Activated CD8-positive, alpha-beta T cell treated with anti-CD3 and anti-CD28 coated beads, Interleukin-2, amount 10 ng/mL, durations not matched to agents 7 days and 5 days (primary cell): ENCODE results near the gene PCDHB8. TPM values are rescaled to one million over a fixed set of nuclear protein-coding genes. Genes with fewer than 3 reads are reported as not detected.
"Not testable (repeated sequence)": the region's sequence is repeated elsewhere in the genome, so short reads cannot be mapped to it uniquely, and the experiment has no call there.

Experiments used
- ATAC-seq: fragments of 150-1000 bp; cut with Tn5 transposase; one replicate; pipeline ENCODE4 v1.10.0; 2021; ENCODE audit warnings: moderate library complexity
- CTCF ChIA-PET: fragments of 350-600 bp; sonication (Branson Sonifier 250); formaldehyde crosslinking; loops from one replicate; lab custom pipeline; 2021; ENCODE audit warnings: antibody characterized with exemption; lab: Charles Lee
- POLR2A ChIA-PET: fragments of 350-600 bp; sonication (Branson Sonifier 250); formaldehyde crosslinking; loops from one replicate; lab custom pipeline; 2021; ENCODE audit warnings: antibody characterized with exemption; lab: Charles Lee
- DNase-seq: peaks from one replicate; pipeline ENCODE4 v3.0.0-alpha.2; 2020
- H3K27ac Mint-ChIP-seq: one replicate; pipeline ENCODE4 v1.8.0; 2021; ENCODE audit warnings: mild to moderate bottlenecking, mixed read lengths
- H3K27me3 Mint-ChIP-seq: one replicate; pipeline ENCODE4 v1.8.0; 2021; ENCODE audit warnings: low read depth, mixed read lengths
- H3K36me3 Mint-ChIP-seq: one replicate; pipeline ENCODE4 v1.8.0; 2021; ENCODE audit warnings: low read depth, mixed read lengths
- H3K4me1 Mint-ChIP-seq: one replicate; pipeline ENCODE4 v1.8.0; 2021; ENCODE audit warnings: low read depth, mixed read lengths
- H3K4me3 Mint-ChIP-seq: one replicate; pipeline ENCODE4 v1.8.0; 2021; ENCODE audit warnings: mild to moderate bottlenecking, mixed read lengths
- H3K9me3 Mint-ChIP-seq: one replicate; pipeline ENCODE4 v1.8.0; 2022; ENCODE audit warnings: mixed read lengths; ENCODE audit not compliant: insufficient read depth
- total RNA-seq, 2 experiments: library from RNA; stranded (reverse); gene quantifications; one replicate each; pipeline ENCODE4 v1.2.3, GENCODE V29; 2021

Gene PCDHB8
- total RNA-seq, 2 experiments from 2014 or later, result not detected

- Mint-ChIP-seq H3K9me3 (peaks cover 27% of the 10 kb centered on the region), H3K27me3 (peaks cover 18% of the 10 kb centered on the region)
- H3K27ac Mint-ChIP-seq, ATAC-seq, DNase-seq, POLR2A ChIA-PET, H3K36me3 Mint-ChIP-seq, H3K4me3 Mint-ChIP-seq, CTCF ChIA-PET, H3K4me1 Mint-ChIP-seq: not testable (repeated sequence)
Observed at GRCh38 chr5:141214583-141214982, 37.0 kb downstream of the PCDHB8 start.

GRCh38 chr5:141215504-141215903 lies 37.9 kb downstream of the PCDHB8 start:
- ATAC-seq, H3K4me1 Mint-ChIP-seq, POLR2A ChIA-PET, H3K27ac Mint-ChIP-seq, H3K36me3 Mint-ChIP-seq, CTCF ChIA-PET, H3K4me3 Mint-ChIP-seq, DNase-seq: not testable (repeated sequence)
- Mint-ChIP-seq H3K9me3 (peaks cover 22% of the 10 kb centered on the region), H3K27me3 (peaks cover 18% of the 10 kb centered on the region)

GRCh38 chr5:141216035-141216434 lies 38.4 kb downstream of the PCDHB8 start:
- H3K27ac Mint-ChIP-seq, POLR2A ChIA-PET, H3K4me3 Mint-ChIP-seq, ATAC-seq, DNase-seq, H3K36me3 Mint-ChIP-seq, CTCF ChIA-PET, H3K4me1 Mint-ChIP-seq: not testable (repeated sequence)
- H3K27me3 Mint-ChIP-seq, result peaks cover 18% of the 10 kb centered on the region
- H3K9me3 Mint-ChIP-seq, result peaks cover 19% of the 10 kb centered on the region

GRCh38 chr5:141223112-141223783 lies 45.7 kb downstream of the PCDHB8 start, which contains the start of gene PCDHB14:
TSS of gene PCDHB14 (plus strand) at chr5:141223343. CDS start at chr5:141223506, 163 bp downstream.
- ATAC-seq (no peak), DNase-seq (no peak)
- Mint-ChIP-seq H3K27ac (no peak within 1 kb of the TSS), H3K4me3 (no peak within 1 kb of the TSS), H3K36me3 (no peaks in the 10 kb centered on the region), H3K4me1 (no peaks in the 10 kb centered on the region), H3K9me3 (peaks cover 14% of the 10 kb centered on the region), H3K27me3 (peaks cover 5% of the 10 kb centered on the region)
- ChIA-PET CTCF (interaction anchor here (0.8 to 1.7 kb wide), 9 partner anchors 36 to 345 kb away, joined by 3 to 6 read pairs (median 4); partner anchors contain the start of genes PCDHB9, PCDHGA11, PCDHGB1 and TAF7), POLR2A (no interaction called here)

GRCh38 chr5:141224844-141225243 lies 47.3 kb downstream of the PCDHB8 start:
- H3K27me3 Mint-ChIP-seq, CTCF ChIA-PET: not testable (repeated sequence)

GRCh38 chr5:141225421-141225820 lies 47.8 kb downstream of the PCDHB8 start:
- ChIA-PET POLR2A (interaction anchor here (0.6 kb wide), 1 partner anchor 255 kb away, joined by 5 read pairs; no protein-coding TSS in a partner anchor), CTCF (interaction anchor here (1.0 kb wide), 1 partner anchor 9 kb away, joined by 3 read pairs; no protein-coding TSS in a partner anchor)
- DNase-seq, H3K4me1 Mint-ChIP-seq, H3K9me3 Mint-ChIP-seq, ATAC-seq, H3K36me3 Mint-ChIP-seq, H3K27ac Mint-ChIP-seq, H3K4me3 Mint-ChIP-seq, H3K27me3 Mint-ChIP-seq: not testable (repeated sequence)

More at GRCh38 chr5:141224844-141225243, 47.3 kb downstream of the PCDHB8 start:
- H3K4me1 Mint-ChIP-seq, H3K9me3 Mint-ChIP-seq, H3K36me3 Mint-ChIP-seq, POLR2A ChIA-PET, H3K27ac Mint-ChIP-seq, DNase-seq, H3K4me3 Mint-ChIP-seq, ATAC-seq: not testable (repeated sequence)

Other genes starting within 250 kb of the PCDHB8 start
- gene PCDHAC2, start 211.3 kb upstream of the PCDHB8 start, total RNA-seq, result not detected
- not detected for gene PCDHB1, start 126.4 kb upstream of the PCDHB8 start, total RNA-seq
- gene PCDHB2, start 83.2 kb upstream of the PCDHB8 start, total RNA-seq, result not detected
- gene PCDHB3, start 77.3 kb upstream of the PCDHB8 start, total RNA-seq, result not detected
- gene PCDHB4, start 56.0 kb upstream of the PCDHB8 start, total RNA-seq, result not detected
- gene PCDHB5, start 42.6 kb upstream of the PCDHB8 start, total RNA-seq, result not detected
- gene PCDHB6, start 27.7 kb upstream of the PCDHB8 start, total RNA-seq, result not detected
- not detected for gene PCDHB7, start 5.1 kb upstream of the PCDHB8 start, total RNA-seq
- not detected for gene PCDHB16, start 4.6 kb downstream of the PCDHB8 start, total RNA-seq
- gene PCDHB9, start 9.4 kb downstream of the PCDHB8 start, total RNA-seq, result not detected
- not detected for gene PCDHB10, start 14.6 kb downstream of the PCDHB8 start, total RNA-seq
- not detected for gene PCDHB11, start 21.8 kb downstream of the PCDHB8 start, total RNA-seq
- not detected for gene PCDHB12, start 30.9 kb downstream of the PCDHB8 start, total RNA-seq
- not detected for gene PCDHB13, start 36.1 kb downstream of the PCDHB8 start, total RNA-seq
- not detected for gene PCDHB14, start 45.6 kb downstream of the PCDHB8 start, total RNA-seq
- not detected for gene PCDHB15, start 67.6 kb downstream of the PCDHB8 start, total RNA-seq
- under 1 TPM; 0.39 to 0.84 TPM for gene SLC25A2, start 126.3 kb downstream of the PCDHB8 start, total RNA-seq
- 10 to 100 TPM; 65.5 to 67.0 TPM for gene TAF7, start 143.0 kb downstream of the PCDHB8 start, total RNA-seq
- gene PCDHGA1, start 152.7 kb downstream of the PCDHB8 start, total RNA-seq, result not detected
- gene PCDHGA2, start 161.0 kb downstream of the PCDHB8 start, total RNA-seq, result not detected
- not detected for gene PCDHGA3, start 166.0 kb downstream of the PCDHB8 start, total RNA-seq
- gene PCDHGB1, start 172.3 kb downstream of the PCDHB8 start, total RNA-seq, result not detected
- under 1 TPM in 1 of 2 experiments, not detected in 1; 0.10 TPM for gene PCDHGA4, start 177.2 kb downstream of the PCDHB8 start, total RNA-seq
- gene PCDHGB2, start 182.2 kb downstream of the PCDHB8 start, total RNA-seq, result under 1 TPM; 0.13 TPM
- gene PCDHGA5, start 186.4 kb downstream of the PCDHB8 start, total RNA-seq, result under 1 TPM; 0.05 to 0.11 TPM
- under 1 TPM; 0.16 to 0.26 TPM for gene PCDHGB3, start 192.5 kb downstream of the PCDHB8 start, total RNA-seq
- under 1 TPM; 0.08 to 0.11 TPM for gene PCDHGA6, start 196.1 kb downstream of the PCDHB8 start, total RNA-seq
- gene PCDHGA7, start 205.0 kb downstream of the PCDHB8 start, total RNA-seq, result not detected
- not detected for gene PCDHGB4, start 209.9 kb downstream of the PCDHB8 start, total RNA-seq
- not detected for gene PCDHGA8, start 214.8 kb downstream of the PCDHB8 start, total RNA-seq
- gene PCDHGB5, start 220.2 kb downstream of the PCDHB8 start, total RNA-seq, result under 1 TPM in 1 of 2 experiments, not detected in 1; 0.16 TPM
- gene PCDHGA9, start 225.0 kb downstream of the PCDHB8 start, total RNA-seq, result under 1 TPM in 1 of 2 experiments, not detected in 1; 0.08 TPM
- gene PCDHGB6, start 230.2 kb downstream of the PCDHB8 start, total RNA-seq, result not detected
- not detected for gene PCDHGA10, start 235.2 kb downstream of the PCDHB8 start, total RNA-seq
- gene PCDHGB7, start 239.9 kb downstream of the PCDHB8 start, total RNA-seq, result not detected
- gene PCDHGA11, start 243.3 kb downstream of the PCDHB8 start, total RNA-seq, result under 1 TPM in 1 of 2 experiments, not detected in 1; 0.05 TPM